NCI-H524 (cell line): ENCODE data around the gene CTSW.

Experiments
- DNase-seq, 2 experiments: peaks; one replicate each; lab custom pipeline; 2025; lab: John Stamatoyannopoulos, UW

The CTSW gene

GRCh38 chr11:65886826-65887722 is 7.4 kb downstream of the CTSW start:
- no peak for DNase-seq

- DNase-seq, result no peak
Observed at GRCh38 chr11:65887723-65888162, 8.1 kb downstream of the CTSW start.

GRCh38 chr11:65888163-65888814 is 8.7 kb downstream of the CTSW start, which contains the start of gene FIBP:
Gene FIBP, minus strand, starts transcription at chr11:65888471. Its CDS starts 53 bp downstream, at chr11:65888418.
- peak; percentile 88 to 94 for DNase-seq

GRCh38 chr11:65890324-65891218 is 10.9 kb downstream of the CTSW start, which contains the start of gene CCDC85B:
Gene CCDC85B, plus strand, starts transcription at chr11:65890673. Its CDS starts 111 bp downstream, at chr11:65890784.
- DNase-seq, result peak; percentile 89 to 95

GRCh38 chr11:65891219-65892136 is 11.8 kb downstream of the CTSW start:
- peak; percentile 49 to 71 for DNase-seq

- DNase-seq, result peak in 1 of 2 experiments; percentile 40
Observed at GRCh38 chr11:65892137-65892540, 12.5 kb downstream of the CTSW start.

- peak in 1 of 2 experiments; percentile 33 for DNase-seq
Observed at GRCh38 chr11:65892661-65893317, 13.2 kb downstream of the CTSW start.

- DNase-seq, result no peak
Observed at GRCh38 chr11:65894034-65894591, 14.5 kb downstream of the CTSW start.

- DNase-seq, result no peak
Observed at GRCh38 chr11:65895482-65895981, 15.9 kb downstream of the CTSW start.

GRCh38 chr11:65896034-65896999 is 16.7 kb downstream of the CTSW start:
- no peak for DNase-seq

GRCh38 chr11:65897020-65897471 is 17.4 kb downstream of the CTSW start:
- DNase-seq, result no peak

GRCh38 chr11:65898656-65899355 is 19.2 kb downstream of the CTSW start:
- no peak for DNase-seq

- DNase-seq, result no peak
Observed at GRCh38 chr11:65899356-65900124, 19.9 kb downstream of the CTSW start.

- DNase-seq, result peak in 1 of 2 experiments; percentile 33
Observed at GRCh38 chr11:65900125-65900898, 20.7 kb downstream of the CTSW start, which contains the start of gene FOSL1. Gene FOSL1, minus strand, starts transcription at chr11:65900388. Its CDS starts 49 bp downstream, at chr11:65900339.

GRCh38 chr11:65900899-65901180 is 21.2 kb downstream of the CTSW start:
- no peak for DNase-seq

- no peak for DNase-seq
Observed at GRCh38 chr11:65903068-65903481, 23.4 kb downstream of the CTSW start.
